ENCODE data around the gene MYO1E.

GRCh38 chr15:59244337-59244736, 128.3 kb downstream of the MYO1E start:
- TF ChIP-seq HMGXB4 (CRISPR knock-in tag; IDR thresholded peaks at IDR 0.05) (no peak), CTCF (IDR thresholded peaks at IDR 0.05) (no peak), ZNF416 (CRISPR knock-in tag; IDR thresholded peaks at IDR 0.05) (no peak), KAT7 (CRISPR knock-in tag; IDR thresholded peaks at IDR 0.05; ENCODE audit: borderline replicate concordance) (no peak), ZNF317 (CRISPR knock-in tag; IDR thresholded peaks at IDR 0.05; ENCODE audit: borderline replicate concordance, low read depth) (no peak), E2F4 (CRISPR knock-in tag; IDR thresholded peaks at IDR 0.05; ENCODE audit: borderline replicate concordance, low read depth) (no peak), ZBTB43 (CRISPR knock-in tag; IDR thresholded peaks at IDR 0.05) (no peak), IRF1 (CRISPR knock-in tag; IDR thresholded peaks at IDR 0.05) (no peak), USF2 (CRISPR knock-in tag; IDR thresholded peaks at IDR 0.05) (no peak), ERG (CRISPR knock-in tag; IDR thresholded peaks at IDR 0.05) (no peak), ATF3 (CRISPR knock-in tag; conservative IDR thresholded peaks at IDR 0.05) (no peak), CREB1 (CRISPR knock-in tag; IDR thresholded peaks at IDR 0.05) (no peak)
